Suprapubic skin (tissue), 4 donors: ENCODE data around the gene CTSV.

Source experiments
- CTCF ChIP-seq, 2 donors: fragments of 200-600 bp in 1 of 2; fragments of 450-650 bp in 1 of 2; sonication (generic) in 1 of 2; IDR thresholded peaks; one replicate each; pipeline ENCODE4 v1.5.1; 2016 to 2019; ENCODE audit warnings: antibody characterized with exemption in 2 of 2, mild to moderate bottlenecking in 1 of 2, moderate library complexity in 1 of 2
- EP300 ChIP-seq: sonication (generic); formaldehyde crosslinking; IDR thresholded peaks from one replicate; pipeline ENCODE4 v1.6.1; 2017; ENCODE audit warnings: antibody characterized with exemption
- POLR2A ChIP-seq, 2 donors: fragments of 450-650 bp; IDR thresholded peaks; one replicate each; pipeline ENCODE4 v1.6.1; 2017; ENCODE audit warnings: antibody characterized with exemption in 2 of 2, mild to moderate bottlenecking in 2 of 2, moderate library complexity in 2 of 2
- POLR2AphosphoS5 ChIP-seq, 3 donors: sonication (generic); formaldehyde crosslinking; IDR thresholded peaks; one replicate each; pipeline ENCODE4 v1.6.1; 2017; ENCODE audit warnings: antibody characterized with exemption in 3 of 3

GRCh38 chr9:97064176-97064575 is 25.2 kb upstream of the CTSV start:
- no peak for TF ChIP-seq CTCF (IDR thresholded peaks at IDR 0.05)
- no peak for TF ChIP-seq EP300
- no peak for TF ChIP-seq POLR2AphosphoS5 (IDR thresholded peaks at IDR 0.05)
- no peak for TF ChIP-seq POLR2A (IDR thresholded peaks at IDR 0.05)
